Activated CD4-positive, alpha-beta T cell treated with anti-CD3 and anti-CD28 coated beads for 36 hours (primary cell): ENCODE data around the gene ACTL6B. TPM values are rescaled to one million over a fixed set of nuclear protein-coding genes. Genes with fewer than 3 reads are reported as not detected.

Experiments
- ATAC-seq: fragments of 200-7000 bp; cut with Tn5 transposase; one replicate; pipeline ENCODE4 v1.10.0; 2021; ENCODE audit warnings: mild to moderate bottlenecking, moderate library complexity
- CTCF ChIA-PET: fragments of 350-600 bp; sonication (Branson Sonifier 250); formaldehyde crosslinking; loops from one replicate; lab custom pipeline; 2021; ENCODE audit warnings: antibody characterized with exemption; lab: Charles Lee
- POLR2A ChIA-PET: fragments of 350-600 bp; sonication (Branson Sonifier 250); formaldehyde crosslinking; loops from one replicate; lab custom pipeline; 2021; ENCODE audit warnings: antibody characterized with exemption, inconsistent platforms; lab: Charles Lee
- DNase-seq: peaks from one replicate; pipeline ENCODE4 v3.0.0-alpha.2; 2020
- H3K27ac Mint-ChIP-seq: one replicate; pipeline ENCODE4 v1.8.0; 2021; ENCODE audit warnings: mixed read lengths
- H3K27me3 Mint-ChIP-seq: one replicate; pipeline ENCODE4 v1.8.0; 2021; ENCODE audit warnings: mixed read lengths
- H3K36me3 Mint-ChIP-seq: one replicate; pipeline ENCODE4 v1.8.0; 2021; ENCODE audit warnings: low read depth, mixed read lengths
- H3K4me1 Mint-ChIP-seq: one replicate; pipeline ENCODE4 v1.8.0; 2021; ENCODE audit warnings: mixed read lengths
- H3K4me3 Mint-ChIP-seq: one replicate; pipeline ENCODE4 v1.8.0; 2021; ENCODE audit warnings: mild to moderate bottlenecking, moderate library complexity, mixed read lengths
- H3K9me3 Mint-ChIP-seq: one replicate; pipeline ENCODE4 v1.8.0; 2021; ENCODE audit warnings: low read depth, mixed read lengths
- intact Hi-C, 2 experiments: fragments of 100-400 bp; cut with DNase I in 1 of 2; cut with micrococcal nuclease in 1 of 2; formaldehyde crosslinking; loops; one replicate each; pipeline versions ENCODE4 v1.14.2 to v1.15.1; 2022 to 2024; cut with DNase I, micrococcal nuclease
- total RNA-seq, 2 experiments: library from RNA; stranded (reverse); gene quantifications; one replicate each; pipeline ENCODE4 v1.2.3, GENCODE V29; 2021

The ACTL6B gene
- total RNA-seq, 2 experiments from 2014 or later, result not detected

GRCh38 chr7:100626530-100627237 is 29.6 kb downstream of the ACTL6B start:
- Mint-ChIP-seq H3K9me3 (no peaks in the 10 kb centered on the region), H3K4me1 (peaks cover 13% of the 10 kb centered on the region), H3K36me3 (peaks cover 3% of the 10 kb centered on the region), H3K27me3 (no peaks in the 10 kb centered on the region), H3K4me3 (peak overlapping the region; percentile 71), H3K27ac (peak overlapping the region; percentile 47)
- DNase-seq, result peak; percentile 96
- ATAC-seq, result peak; percentile 99
- ChIA-PET CTCF (interaction anchor here (0.5 to 2.9 kb wide), 7 partner anchors 9 to 226 kb away, joined by 3 to 10 read pairs (median 3); partner anchors contain the start of genes FBXO24, MOSPD3, POP7 and SLC12A9), POLR2A (interaction anchor here (0.6 to 1.4 kb wide), 5 partner anchors 9 to 550 kb away, joined by 3 to 8 read pairs (median 3); partner anchors contain the start of genes FBXO24 and LRCH4)
- intact Hi-C loops, result loop anchor here (1.0 to 5.0 kb wide), 8 partner anchors 14 to 226 kb away; partner anchors contain the start of genes GNB2 (in 2 of the 2), MOSPD3 (in 2 of the 2), FBXO24 (in 1 of the 2) and LRCH4 (in 1 of the 2)

- Mint-ChIP-seq H3K4me1 (peaks cover 13% of the 10 kb centered on the region), H3K27ac (no peak overlapping the region), H3K4me3 (peak overlapping the region; percentile 71), H3K36me3 (peaks cover 3% of the 10 kb centered on the region), H3K9me3 (no peaks in the 10 kb centered on the region), H3K27me3 (no peaks in the 10 kb centered on the region)
- ChIA-PET POLR2A (interaction anchor here (0.8 to 1.4 kb wide), 3 partner anchors 10 to 40 kb away, joined by 3 to 8 read pairs (median 5); partner anchors contain the start of genes FBXO24 and LRCH4), CTCF (interaction anchor here (0.7 to 2.9 kb wide), 5 partner anchors 8 to 79 kb away, joined by 3 to 10 read pairs (median 4); partner anchors contain the start of genes FBXO24, MOSPD3 and POP7)
- DNase-seq (no peak), ATAC-seq (no peak)
- intact Hi-C loops, result loop anchor here (1.0 to 5.0 kb wide), 8 partner anchors 14 to 226 kb away; partner anchors contain the start of genes GNB2 (in 2 of the 2), MOSPD3 (in 2 of the 2), FBXO24 (in 1 of the 2) and LRCH4 (in 1 of the 2)
Measured at GRCh38 chr7:100626055-100626454, 30.2 kb downstream of the ACTL6B start.

- no peak overlapping the region for H3K4me3 Mint-ChIP-seq
- H3K27ac Mint-ChIP-seq, result no peak overlapping the region
- DNase-seq, result no peak
- H3K27me3 Mint-ChIP-seq, result no peaks in the 10 kb centered on the region
- CTCF ChIA-PET, result interaction anchor here (0.7 to 1.3 kb wide), 5 partner anchors 9 to 199 kb away, joined by 3 to 4 read pairs (median 3); no protein-coding TSS in a partner anchor
- no peak for ATAC-seq
- POLR2A ChIA-PET, result no interaction called here
- H3K9me3 Mint-ChIP-seq, result no peaks in the 10 kb centered on the region
- intact Hi-C loops, result no loop called here
- peaks cover 2% of the 10 kb centered on the region for H3K36me3 Mint-ChIP-seq
- H3K4me1 Mint-ChIP-seq, result peaks cover 9% of the 10 kb centered on the region
Measured at GRCh38 chr7:100623951-100624824, 32.1 kb downstream of the ACTL6B start.

- peaks cover 2% of the 10 kb centered on the region for H3K36me3 Mint-ChIP-seq
- no peak for ATAC-seq
- H3K27me3 Mint-ChIP-seq, result no peaks in the 10 kb centered on the region
- intact Hi-C loops, result no loop called here
- ChIA-PET CTCF (interaction anchor here (0.8 kb wide), 1 partner anchor 463 kb away, joined by 3 read pairs; no protein-coding TSS in a partner anchor), POLR2A (no interaction called here)
- DNase-seq, result no peak
- no peak overlapping the region for H3K27ac Mint-ChIP-seq
- no peak overlapping the region for H3K4me3 Mint-ChIP-seq
- no peaks in the 10 kb centered on the region for H3K9me3 Mint-ChIP-seq
- H3K4me1 Mint-ChIP-seq, result peaks cover 9% of the 10 kb centered on the region
Measured at GRCh38 chr7:100621554-100621953, 34.7 kb downstream of the ACTL6B start.

GRCh38 chr7:100620804-100621203 is 35.4 kb downstream of the ACTL6B start:
- Mint-ChIP-seq H3K27ac (no peak overlapping the region), H3K27me3 (no peaks in the 10 kb centered on the region), H3K9me3 (no peaks in the 10 kb centered on the region), H3K4me1 (peaks cover 2% of the 10 kb centered on the region), H3K4me3 (no peak overlapping the region), H3K36me3 (peaks cover 2% of the 10 kb centered on the region)
- CTCF ChIA-PET, result interaction anchor here (0.6 to 1.5 kb wide), 3 partner anchors 8 to 97 kb away, joined by 3 read pairs; partner anchors contain the start of genes MOSPD3 and POP7
- ATAC-seq (no peak), DNase-seq (no peak)
- POLR2A ChIA-PET, result no interaction called here
- intact Hi-C loops, result no loop called here

- POLR2A ChIA-PET, result interaction anchor here (0.5 kb wide), 1 partner anchor 211 kb away, joined by 4 read pairs; no protein-coding TSS in a partner anchor
- no peaks in the 10 kb centered on the region for H3K27me3 Mint-ChIP-seq
- intact Hi-C loops, result no loop called here
- no peaks in the 10 kb centered on the region for H3K4me1 Mint-ChIP-seq
- H3K36me3 Mint-ChIP-seq, result peaks cover 2% of the 10 kb centered on the region
- DNase-seq (no peak), ATAC-seq (no peak)
- no peak overlapping the region for H3K4me3 Mint-ChIP-seq
- CTCF ChIA-PET, result interaction anchor here (1.5 kb wide), 2 partner anchors 8 to 86 kb away, joined by 3 read pairs; partner anchors contain the start of genes MOSPD3 and POP7
- H3K9me3 Mint-ChIP-seq, result no peaks in the 10 kb centered on the region
- H3K27ac Mint-ChIP-seq, result no peak overlapping the region
Measured at GRCh38 chr7:100620239-100620638, 36.0 kb downstream of the ACTL6B start.

GRCh38 chr7:100614308-100614861 is 41.9 kb downstream of the ACTL6B start:
- ATAC-seq, result no peak
- no peaks in the 10 kb centered on the region for H3K9me3 Mint-ChIP-seq
- CTCF ChIA-PET, result interaction anchor here (0.7 to 3.9 kb wide), 5 partner anchors 15 to 91 kb away, joined by 3 to 22 read pairs (median 3); partner anchors contain the start of gene POP7
- H3K4me3 Mint-ChIP-seq, result no peak overlapping the region
- H3K36me3 Mint-ChIP-seq, result no peaks in the 10 kb centered on the region
- H3K27me3 Mint-ChIP-seq, result no peaks in the 10 kb centered on the region
- H3K27ac Mint-ChIP-seq, result no peak overlapping the region
- peaks cover 17% of the 10 kb centered on the region for H3K4me1 Mint-ChIP-seq
- POLR2A ChIA-PET, result interaction anchor here (1.5 kb wide), 1 partner anchor 12 kb away, joined by 5 read pairs; no protein-coding TSS in a partner anchor
- intact Hi-C loops, result loop anchor here in 1 of 2 experiments (5.0 kb wide), 2 partner anchors 78 to 263 kb away; partner anchors contain the start of genes GIGYF1 and SRRT
- no peak for DNase-seq

- intact Hi-C loops, result loop anchor here in 1 of 2 experiments (5.0 kb wide), 2 partner anchors 79 to 264 kb away; partner anchors contain the start of genes GIGYF1 and SRRT
- Mint-ChIP-seq H3K4me3 (peak overlapping the region; percentile 83), H3K36me3 (no peaks in the 10 kb centered on the region), H3K9me3 (no peaks in the 10 kb centered on the region), H3K27ac (no peak overlapping the region), H3K27me3 (no peaks in the 10 kb centered on the region), H3K4me1 (peaks cover 17% of the 10 kb centered on the region)
- ChIA-PET POLR2A (interaction anchor here (0.8 to 2.0 kb wide), 5 partner anchors 13 to 185 kb away, joined by 3 to 12 read pairs (median 5); partner anchors contain the start of genes FBXO24, LRCH4 and ZCWPW1), CTCF (interaction anchor here (0.7 to 3.9 kb wide), 10 partner anchors 11 to 391 kb away, joined by 3 to 22 read pairs (median 5); partner anchors contain the start of genes PCOLCE and POP7)
- ATAC-seq (no peak), DNase-seq (no peak)
Measured at GRCh38 chr7:100613412-100614175, 42.7 kb downstream of the ACTL6B start.

- Mint-ChIP-seq H3K27ac (no peak overlapping the region), H3K36me3 (no peaks in the 10 kb centered on the region), H3K4me3 (peak overlapping the region; percentile 83), H3K9me3 (no peaks in the 10 kb centered on the region), H3K4me1 (peaks cover 17% of the 10 kb centered on the region), H3K27me3 (no peaks in the 10 kb centered on the region)
- ChIA-PET CTCF (interaction anchor here (0.6 to 3.9 kb wide), 21 partner anchors 8 to 479 kb away, joined by 3 to 22 read pairs (median 5); partner anchors contain the start of genes FBXO24, LRCH4, PCOLCE and POP7), POLR2A (interaction anchor here (0.6 to 2.0 kb wide), 11 partner anchors 14 to 268 kb away, joined by 3 to 12 read pairs (median 4); partner anchors contain the start of genes FBXO24, GNB2, LRCH4 and POP7)
- DNase-seq, result peak; percentile 51
- intact Hi-C loops, result loop anchor here (1.0 to 5.0 kb wide), 17 partner anchors 9 to 436 kb away; partner anchors contain the start of genes FBXO24 (in 2 of the 2), GIGYF1 (in 2 of the 2), GNB2 (in 2 of the 2) and LRCH4 (in 2 of the 2)
- no peak for ATAC-seq
Measured at GRCh38 chr7:100612730-100613390, 43.4 kb downstream of the ACTL6B start.
